Natural killer cell (primary cell): Measurements from ENCODE around the gene MAN2A2. TPM values are rescaled to one million over a fixed set of nuclear protein-coding genes. Genes with fewer than 3 reads are reported as not detected.
A peak's percentile ranks its signal among the peaks of the same experiment; 100 is the strongest.
"Not testable (repeated sequence)": the region's sequence is repeated elsewhere in the genome, so short reads cannot be mapped to it uniquely, and the experiment has no call there.

Source experiments
- ATAC-seq, 3 donors: fragments of 150-1000 bp in 2 of 3; fragments of 200-7000 bp in 1 of 3; cut with Tn5 transposase; 1 replicate in 1 of 3; 2 replicates in 2 of 3; pipeline ENCODE4 v1.10.0; 2021; ENCODE audit warnings: mild to moderate bottlenecking in 2 of 3, moderate library complexity in 2 of 3
- DNase-seq, 2 donors: peaks; one replicate each; pipeline versions ENCODE4 v3.0.0 to v3.0.0-alpha.2; 2013 to 2021; ENCODE audit warnings: mixed read lengths in 1 of 2
- H3K27ac ChIP-seq: one replicate; pipeline ENCODE4 v1.5.1; 2013; ENCODE audit warnings: mild to moderate bottlenecking, low read length
- H3K27me3 ChIP-seq: one replicate; pipeline ENCODE4 v1.6.1; 2013; ENCODE audit warnings: low read length; ENCODE audit not compliant: control insufficient read depth, insufficient read depth
- H3K36me3 ChIP-seq: one replicate; pipeline ENCODE4 v1.6.1; 2013; ENCODE audit warnings: low read length; ENCODE audit not compliant: control insufficient read depth, insufficient read depth
- H3K4me1 ChIP-seq: one replicate; pipeline ENCODE4 v1.6.1; 2013; ENCODE audit warnings: low read length; ENCODE audit not compliant: control insufficient read depth, insufficient read depth
- H3K4me3 ChIP-seq: one replicate; pipeline ENCODE4 v1.5.1; 2013; ENCODE audit warnings: low read length
- H3K9me3 ChIP-seq: one replicate; pipeline ENCODE4 v1.6.1; 2013; ENCODE audit warnings: low read length; ENCODE audit not compliant: control insufficient read depth, insufficient read depth
- H3K27ac Mint-ChIP-seq, 2 donors: one replicate each; pipeline ENCODE4 v1.8.0; 2022; ENCODE audit warnings: mild to moderate bottlenecking in 2 of 2, mixed read lengths in 2 of 2, moderate library complexity in 1 of 2
- H3K27me3 Mint-ChIP-seq, 2 donors: one replicate each; pipeline ENCODE4 v1.8.0; 2022; ENCODE audit warnings: low read depth in 2 of 2, mixed read lengths in 2 of 2
- H3K36me3 Mint-ChIP-seq: one replicate; pipeline ENCODE4 v1.8.0; 2022; ENCODE audit warnings: mixed read lengths
- H3K4me1 Mint-ChIP-seq, 2 donors: one replicate each; pipeline ENCODE4 v1.8.0; 2022; ENCODE audit warnings: mixed read lengths in 2 of 2
- H3K4me3 Mint-ChIP-seq: one replicate; pipeline ENCODE4 v1.8.0; 2022; ENCODE audit warnings: mild to moderate bottlenecking, moderate library complexity, mixed read lengths
- H3K9me3 Mint-ChIP-seq, 2 donors: one replicate each; pipeline ENCODE4 v1.8.0; 2022; ENCODE audit warnings: mixed read lengths in 2 of 2
- WGBS: methylation state at CpG from one replicate; pipeline ENCODE4 v1.1.7; 2013; ENCODE audit warnings: missing lambda C conversion rate; ENCODE audit not compliant: insufficient coverage; 5-methylcytosine and 5-hydroxymethylcytosine counted together
- intact Hi-C: fragments of 100-400 bp; cut with micrococcal nuclease; formaldehyde crosslinking; loops from one replicate; pipeline ENCODE4 v1.14.2; 2022
- total RNA-seq, 4 donors: library from RNA; stranded (reverse); fragments of 120-200 nt in 1 of 4; gene quantifications; one replicate each; pipeline versions ENCODE4 v1.2.3 to v1.2.4, GENCODE V29; 2013 to 2022
- TF ChIP-seq, protein P1 (sequence below): fragments of 200-600 bp; IDR thresholded peaks from one replicate; pipeline ENCODE4 v1.8.0; 2022; ENCODE audit warnings: antibody characterized with exemption

Gene MAN2A2
- total RNA-seq, 3 donors from 2014 or later (not counting 1 experiment from before 2014, with no cell fraction given) = 158 to 200 (median 177) TPM

DNA sequence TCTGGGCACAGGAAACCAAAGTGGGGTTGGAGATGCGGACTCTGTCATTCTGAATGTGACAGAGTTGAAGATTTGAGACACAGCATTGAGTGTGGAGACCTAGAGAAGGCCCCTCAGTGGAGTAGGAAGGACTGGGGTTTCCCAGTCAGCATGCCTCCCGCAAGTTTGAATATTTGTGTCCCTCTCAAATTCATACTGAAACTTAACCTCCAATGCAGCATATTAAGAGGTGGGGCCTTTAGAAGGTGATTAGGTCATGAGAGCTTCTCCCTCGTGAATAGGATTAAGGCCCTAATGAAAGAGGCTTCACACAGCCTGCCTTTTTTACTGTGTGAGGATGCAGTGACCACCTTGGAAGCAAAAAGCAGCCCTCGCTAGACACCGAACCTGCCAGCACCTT is 21.3 kb downstream of the MAN2A2 start:
- Mint-ChIP-seq H3K27me3 (no peaks in the 10 kb centered on the region), H3K4me1 (peaks cover under 1 to 1% of the 10 kb centered on the region in 2 donors), H3K36me3 (peaks cover 15% of the 10 kb centered on the region), H3K4me3 (no peak overlapping the region), H3K27ac (no peak overlapping the region), H3K9me3 (no peaks in the 10 kb centered on the region)
- Histone ChIP-seq H3K27ac (no peak overlapping the region), H3K36me3 (peaks cover 21% of the 10 kb centered on the region), H3K4me3 (no peak overlapping the region), H3K9me3 (no peaks in the 10 kb centered on the region), H3K4me1 (peaks cover 4% of the 10 kb centered on the region), H3K27me3 (no peaks in the 10 kb centered on the region)
- TF ChIP-seq, protein P1, sequence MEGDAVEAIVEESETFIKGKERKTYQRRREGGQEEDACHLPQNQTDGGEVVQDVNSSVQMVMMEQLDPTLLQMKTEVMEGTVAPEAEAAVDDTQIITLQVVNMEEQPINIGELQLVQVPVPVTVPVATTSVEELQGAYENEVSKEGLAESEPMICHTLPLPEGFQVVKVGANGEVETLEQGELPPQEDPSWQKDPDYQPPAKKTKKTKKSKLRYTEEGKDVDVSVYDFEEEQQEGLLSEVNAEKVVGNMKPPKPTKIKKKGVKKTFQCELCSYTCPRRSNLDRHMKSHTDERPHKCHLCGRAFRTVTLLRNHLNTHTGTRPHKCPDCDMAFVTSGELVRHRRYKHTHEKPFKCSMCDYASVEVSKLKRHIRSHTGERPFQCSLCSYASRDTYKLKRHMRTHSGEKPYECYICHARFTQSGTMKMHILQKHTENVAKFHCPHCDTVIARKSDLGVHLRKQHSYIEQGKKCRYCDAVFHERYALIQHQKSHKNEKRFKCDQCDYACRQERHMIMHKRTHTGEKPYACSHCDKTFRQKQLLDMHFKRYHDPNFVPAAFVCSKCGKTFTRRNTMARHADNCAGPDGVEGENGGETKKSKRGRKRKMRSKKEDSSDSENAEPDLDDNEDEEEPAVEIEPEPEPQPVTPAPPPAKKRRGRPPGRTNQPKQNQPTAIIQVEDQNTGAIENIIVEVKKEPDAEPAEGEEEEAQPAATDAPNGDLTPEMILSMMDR = no peak
- intact Hi-C loops = no loop called here
- WGBS = 71% methylated on average over 4 of the region's 5 CpGs
- no peak for ATAC-seq
- DNase-seq = no peak

DNA sequence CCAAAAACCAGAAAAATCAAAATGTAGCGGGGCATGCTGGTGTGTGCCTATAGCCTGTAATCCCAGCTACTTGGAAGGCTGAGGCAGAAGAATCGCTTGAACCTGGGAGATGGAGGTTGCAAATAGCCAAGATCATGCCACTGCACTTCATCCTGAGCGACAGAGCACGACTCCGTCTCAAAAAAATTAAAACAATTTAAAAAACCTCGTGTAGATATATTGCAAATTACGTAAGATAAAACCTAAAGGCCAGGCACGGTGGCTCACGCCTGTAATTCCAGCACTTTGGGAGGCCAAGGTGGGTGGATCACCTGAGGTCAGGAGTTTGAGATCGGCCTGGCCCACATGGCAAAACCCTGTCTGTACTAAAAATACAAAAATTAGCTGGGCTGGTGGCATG is 23.7 kb downstream of the MAN2A2 start:
- H3K4me1 ChIP-seq = peaks cover 21% of the 10 kb centered on the region
- H3K27ac ChIP-seq, H3K4me3 Mint-ChIP-seq, H3K4me3 ChIP-seq, H3K27ac Mint-ChIP-seq, DNase-seq, H3K9me3 ChIP-seq, H3K9me3 Mint-ChIP-seq, H3K36me3 Mint-ChIP-seq, ATAC-seq, H3K27me3 Mint-ChIP-seq, H3K36me3 ChIP-seq, H3K27me3 ChIP-seq, intact Hi-C loops: not testable (repeated sequence)
- H3K4me1 Mint-ChIP-seq = peaks cover 24% of the 10 kb centered on the region in 2 donors
- WGBS = 97% methylated on average over 10 of the region's 10 CpGs

DNA sequence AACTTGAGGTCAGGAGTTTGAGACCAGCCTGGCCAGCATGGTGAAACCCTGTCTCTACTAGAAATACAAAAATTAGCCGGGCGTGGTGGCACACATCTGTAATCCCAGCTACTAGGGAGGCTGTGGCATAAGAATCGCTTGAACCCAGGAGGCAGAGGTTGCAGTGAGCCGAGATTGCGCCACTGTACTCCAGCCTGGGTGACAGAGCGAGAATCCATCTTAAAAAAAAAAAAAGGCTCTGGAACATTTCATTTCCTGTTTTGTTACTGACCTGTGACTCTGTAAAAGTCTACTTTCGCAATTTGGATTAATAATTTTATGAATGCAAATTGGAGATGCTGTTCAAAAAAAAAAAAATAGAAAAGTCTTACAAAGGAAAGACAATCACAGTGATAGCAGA is 25.0 kb downstream of the MAN2A2 start:
- DNase-seq, H3K27me3 ChIP-seq, H3K9me3 ChIP-seq, H3K36me3 Mint-ChIP-seq, H3K9me3 Mint-ChIP-seq, H3K27me3 Mint-ChIP-seq, intact Hi-C loops, H3K4me3 ChIP-seq, H3K36me3 ChIP-seq, H3K27ac ChIP-seq, ATAC-seq: not testable (repeated sequence)
- Mint-ChIP-seq H3K4me3 (peak overlapping the region; percentile 67), H3K27ac (peak overlapping the region; percentile 76 to 97), H3K4me1 (peaks cover 30 to 31% of the 10 kb centered on the region in 2 donors)
- peaks cover 30% of the 10 kb centered on the region for H3K4me1 ChIP-seq
- WGBS = 93% methylated on average over 7 of the region's 7 CpGs

DNA sequence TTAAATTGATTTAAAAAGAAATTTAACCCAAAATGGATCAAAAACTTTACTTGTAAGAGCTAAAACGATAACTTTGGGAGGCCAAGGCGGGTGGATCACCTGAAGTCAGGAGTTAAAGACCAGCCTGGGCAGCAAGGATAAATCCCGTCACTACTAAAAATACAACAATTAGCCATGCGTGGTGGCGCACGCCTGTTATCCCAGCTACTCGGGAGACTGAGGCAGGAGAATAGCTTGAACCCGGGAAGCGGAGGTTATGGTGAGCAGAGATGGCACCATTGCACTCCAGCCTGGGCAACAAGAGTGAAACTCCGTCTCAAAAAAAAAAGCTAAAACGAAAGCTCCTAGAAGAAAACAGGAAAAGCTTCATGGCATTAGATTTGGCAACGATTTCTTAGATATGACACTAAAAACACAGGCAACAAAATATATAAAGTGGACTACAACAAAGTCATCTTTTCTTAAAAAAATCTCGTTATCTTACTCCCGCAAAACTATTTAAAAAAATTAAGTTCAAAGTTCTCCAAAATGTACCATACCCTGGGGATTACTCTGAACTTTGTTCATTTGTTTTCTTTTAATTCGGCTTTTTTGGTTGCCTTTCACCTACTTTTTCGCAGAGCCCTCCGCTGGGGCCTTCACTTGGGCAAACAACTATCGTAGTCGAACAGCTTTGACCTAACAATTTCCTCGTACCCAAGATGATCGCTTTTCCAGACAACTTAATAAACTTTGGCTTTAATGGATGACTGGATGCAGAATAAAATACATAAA is 26.3 kb downstream of the MAN2A2 start:
- intact Hi-C loops = loop anchor here (1.0 kb wide), 1 partner anchor 26 kb away; the partner anchor contains the start of gene MAN2A2
- peak overlapping the region; percentile 54 for H3K4me3 ChIP-seq
- peak overlapping the region; percentile 78 for H3K27ac ChIP-seq
- no peaks in the 10 kb centered on the region for H3K36me3 ChIP-seq
- Mint-ChIP-seq H3K36me3 (no peaks in the 10 kb centered on the region), H3K4me3 (peak overlapping the region; percentile 94), H3K9me3 (no peaks in the 10 kb centered on the region), H3K4me1 (peaks cover 36 to 38% of the 10 kb centered on the region in 2 donors), H3K27me3 (no peaks in the 10 kb centered on the region), H3K27ac (peak overlapping the region; percentile 97)
- peaks cover 37% of the 10 kb centered on the region for H3K4me1 ChIP-seq
- no peak for ATAC-seq
- TF ChIP-seq, protein P1 = no peak
- no peaks in the 10 kb centered on the region for H3K27me3 ChIP-seq
- WGBS = 44% methylated on average over 20 of the region's 21 CpGs
- no peak for DNase-seq
- H3K9me3 ChIP-seq = no peaks in the 10 kb centered on the region
